GM10847 (cell line): ENCODE data around the gene PTPRD.

Experiments used
- POLR2A ChIP-seq: IDR thresholded peaks from 2 replicates; pipeline ENCODE4 v1.6.1; 2011; ENCODE audit not compliant: insufficient read length; ENCODE audit errors: extremely low read depth

PTPRD gene

GRCh38 chr9:8542537-8542936 lies 2070.3 kb downstream of the PTPRD start:
- TF ChIP-seq POLR2A = no peak

DNA sequence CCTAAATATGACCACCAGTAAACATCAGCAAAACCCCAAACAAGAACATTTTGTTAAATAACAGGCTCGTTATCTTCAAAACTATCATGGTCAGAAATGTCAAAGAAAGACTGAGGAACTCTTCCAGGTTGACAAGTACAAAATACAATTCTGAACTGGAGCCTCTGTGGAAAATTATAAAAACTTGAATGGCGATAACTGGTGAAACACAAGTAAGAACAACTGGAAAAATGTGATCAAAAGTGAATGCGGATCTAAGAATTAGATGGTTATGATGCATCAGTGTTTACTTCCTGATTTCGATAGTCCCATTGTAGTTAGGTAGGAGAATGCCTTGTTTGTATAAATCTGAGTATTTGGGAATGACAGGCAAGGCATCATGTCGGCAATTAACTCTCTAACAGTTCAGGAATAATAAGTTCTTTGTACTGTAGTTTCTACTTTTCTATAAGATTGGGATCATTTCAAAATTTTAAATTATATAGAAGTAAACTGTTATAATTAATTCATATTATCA lies 2073.1 kb downstream of the PTPRD start:
- no peak for TF ChIP-seq POLR2A

DNA sequence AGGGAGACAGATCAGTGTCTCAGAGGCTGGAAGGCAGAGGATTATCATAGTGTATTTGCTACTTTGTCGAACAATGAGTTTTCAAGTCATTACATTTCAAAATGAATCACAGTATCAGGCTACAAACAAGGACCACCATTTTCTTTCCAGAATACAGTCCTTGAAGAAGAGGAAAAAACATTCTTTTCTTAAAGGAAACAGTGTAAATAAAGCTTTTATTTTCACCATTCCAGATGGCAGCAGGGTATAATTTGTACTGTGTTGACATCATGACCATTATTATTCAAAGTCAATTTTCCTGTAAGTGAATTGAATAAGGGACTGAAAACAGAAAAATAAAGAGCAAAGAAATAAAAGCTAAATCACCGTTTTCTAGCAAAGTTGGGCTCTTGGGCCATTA lies 2076.0 kb downstream of the PTPRD start:
- no peak for TF ChIP-seq POLR2A

DNA sequence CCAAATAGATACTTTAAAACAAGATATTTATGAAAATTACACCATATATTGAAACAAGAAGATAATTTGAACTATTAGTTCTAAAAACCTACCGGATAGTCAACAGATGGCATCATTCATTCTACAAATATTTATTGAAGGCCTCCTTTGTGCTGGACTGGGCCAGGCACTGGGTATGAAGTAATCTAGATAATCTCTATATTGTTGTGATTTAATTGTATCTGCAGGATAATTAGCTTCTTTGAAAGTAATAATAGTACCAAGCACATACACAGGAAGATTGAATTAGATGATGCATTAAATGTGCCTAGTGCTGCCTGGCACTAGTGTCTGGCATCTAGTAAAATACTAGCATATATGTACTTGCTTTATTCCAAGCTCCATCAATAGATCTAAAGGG lies 2078.0 kb downstream of the PTPRD start:
- no peak for TF ChIP-seq POLR2A

DNA sequence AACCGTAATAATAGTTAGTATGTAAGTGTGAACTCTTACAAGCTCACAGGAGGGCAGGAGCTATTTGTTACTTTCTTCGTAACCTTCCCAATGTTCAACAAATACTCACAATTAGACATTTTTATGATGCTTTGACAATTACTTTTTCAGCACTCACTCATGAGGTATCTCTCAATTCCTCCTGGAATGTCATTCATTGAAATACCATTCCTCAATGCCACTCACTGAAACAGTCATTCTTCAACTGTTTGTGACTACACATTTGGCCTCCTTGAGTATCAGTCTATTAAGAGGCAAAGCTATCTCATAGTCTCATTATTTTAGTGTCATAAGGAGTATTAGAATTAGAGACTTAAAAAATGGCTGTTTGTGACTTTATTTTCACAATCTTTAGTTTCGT lies 2079.1 kb downstream of the PTPRD start:
- TF ChIP-seq POLR2A = no peak

DNA sequence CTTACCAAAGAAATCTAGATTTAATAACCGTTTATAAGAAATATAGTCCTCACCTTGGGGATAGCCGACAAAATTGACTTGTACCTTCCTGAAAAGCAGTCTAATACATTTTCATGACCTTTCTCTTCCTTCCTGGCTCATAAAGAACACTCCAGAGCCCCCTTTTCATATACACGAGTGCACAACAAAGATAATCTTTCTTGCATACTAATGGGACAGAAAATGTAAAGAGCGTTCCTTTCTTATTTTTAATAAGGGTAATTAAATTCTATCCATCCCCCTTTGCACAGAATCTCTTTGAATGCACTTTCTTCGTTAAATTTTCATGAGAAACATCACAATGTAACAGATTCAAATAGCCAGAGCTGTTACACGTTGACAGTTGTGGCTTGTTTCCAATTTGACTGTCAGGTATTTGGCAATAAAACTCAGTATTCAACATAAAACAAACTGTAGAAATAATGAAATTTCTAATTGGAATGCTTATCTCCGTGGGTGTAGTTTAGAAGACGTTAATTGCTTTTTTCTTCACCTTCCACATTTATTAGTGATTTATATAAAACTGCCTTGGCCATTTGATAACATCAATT lies 2080.9 kb downstream of the PTPRD start:
- TF ChIP-seq POLR2A = no peak

DNA sequence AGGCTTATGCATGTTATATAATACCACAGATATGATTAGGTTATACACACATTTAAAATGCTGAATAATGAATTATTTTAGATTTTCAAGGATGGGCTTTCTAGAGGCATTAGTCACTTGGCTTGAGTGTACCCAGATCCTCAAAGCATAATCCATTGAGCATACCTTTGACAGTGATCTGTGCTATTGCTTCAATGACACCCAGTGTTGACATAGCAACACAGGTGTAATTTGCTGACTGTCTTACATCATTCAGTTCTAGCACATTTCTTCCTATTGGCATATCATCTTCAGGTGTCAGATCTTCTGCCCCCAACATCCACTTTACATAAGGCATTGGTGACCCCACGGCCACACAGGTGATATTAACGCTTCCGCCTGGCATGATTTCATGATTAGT lies 2091.7 kb downstream of the PTPRD start:
- TF ChIP-seq POLR2A = no peak

DNA sequence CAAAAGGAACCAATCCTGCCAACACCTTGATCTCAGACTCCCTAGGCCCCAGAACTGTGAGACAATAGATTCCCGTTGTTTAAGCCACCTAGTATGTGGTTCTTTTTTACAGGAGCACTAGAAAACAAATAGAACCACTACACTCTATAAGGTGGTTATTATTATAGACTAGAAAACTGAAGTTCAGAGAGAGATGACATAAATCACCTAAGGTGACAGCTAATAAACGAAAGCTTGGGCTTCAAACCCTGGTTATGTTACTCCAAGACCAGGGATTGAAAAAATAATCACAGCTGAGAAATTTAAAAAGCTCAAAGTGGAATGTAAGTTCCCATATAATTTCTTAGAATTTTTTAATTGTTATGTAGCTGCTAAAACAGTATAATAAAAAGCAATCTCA lies 2097.1 kb downstream of the PTPRD start:
- TF ChIP-seq POLR2A = no peak

DNA sequence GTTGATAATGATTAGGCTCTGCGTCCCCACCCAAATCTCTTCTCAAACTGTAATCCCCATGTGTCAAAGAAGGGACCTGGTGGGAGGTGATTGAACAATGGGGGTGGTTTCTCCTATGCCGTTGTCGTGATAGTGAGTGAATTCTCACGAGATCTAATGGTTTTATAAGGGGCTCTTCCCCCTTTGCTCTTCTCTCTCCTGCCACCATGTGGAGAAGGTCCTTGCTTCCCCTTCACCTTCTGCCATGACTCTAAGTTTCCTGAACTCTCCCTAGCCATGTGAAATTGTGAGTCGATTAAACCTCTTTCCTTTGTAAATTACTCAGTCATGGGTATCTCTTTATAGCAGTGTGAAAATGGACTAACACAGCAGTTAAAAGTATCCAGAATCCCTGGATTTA lies 2098.0 kb downstream of the PTPRD start:
- TF ChIP-seq POLR2A = no peak

DNA sequence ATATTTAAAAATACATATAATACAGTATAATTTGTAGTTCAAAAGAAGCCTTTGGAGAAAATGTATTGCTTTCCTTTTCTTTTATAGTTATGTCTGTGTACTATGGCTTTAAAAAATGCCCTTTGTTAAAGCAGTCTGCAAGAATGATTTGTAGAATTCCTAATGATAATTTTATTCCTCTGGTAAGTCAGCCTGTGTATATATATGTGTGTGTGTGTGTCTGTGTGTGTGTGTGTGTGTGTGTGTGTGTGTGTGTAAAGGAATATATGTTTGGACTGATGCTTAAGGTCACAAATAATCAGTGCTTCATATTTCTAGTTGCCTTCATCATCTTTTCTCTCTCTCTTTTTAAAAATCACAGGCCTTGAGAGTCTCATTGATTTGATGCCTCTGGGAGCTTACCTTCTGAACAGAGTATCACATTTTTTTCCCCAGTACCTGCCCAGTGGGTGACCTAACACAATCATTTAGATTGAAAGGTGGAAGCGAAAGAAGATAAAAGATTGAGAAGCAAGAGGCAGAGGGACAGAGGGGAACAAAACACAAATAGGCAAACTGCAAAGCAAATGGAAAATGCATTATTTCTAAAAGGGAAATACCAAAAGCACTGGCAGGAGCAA lies 2104.0 kb downstream of the PTPRD start:
- TF ChIP-seq POLR2A = no peak

DNA sequence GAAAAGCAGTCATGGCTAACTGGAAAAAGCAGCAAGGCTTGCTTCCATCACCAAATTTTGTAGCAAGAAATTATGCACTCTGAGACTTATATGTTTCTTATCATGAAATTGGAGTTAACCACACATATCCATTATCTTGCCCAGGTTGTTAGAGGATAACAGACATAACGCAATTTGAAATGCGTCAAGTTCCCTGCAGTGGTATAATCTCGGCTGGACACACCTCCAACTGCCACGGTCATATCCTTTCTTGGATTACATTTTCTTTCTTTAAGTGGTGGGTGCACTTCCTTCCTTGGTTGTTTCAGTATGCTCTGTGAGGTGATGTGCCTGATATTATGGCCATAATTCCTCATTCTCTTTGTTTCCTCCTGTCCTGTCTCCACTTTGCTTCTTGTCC lies 2118.2 kb downstream of the PTPRD start:
- no peak for TF ChIP-seq POLR2A

- no peak for TF ChIP-seq POLR2A
These were observed 2120.1 kb downstream of the PTPRD start for GRCh38 chr9:8492679-8493078.

DNA sequence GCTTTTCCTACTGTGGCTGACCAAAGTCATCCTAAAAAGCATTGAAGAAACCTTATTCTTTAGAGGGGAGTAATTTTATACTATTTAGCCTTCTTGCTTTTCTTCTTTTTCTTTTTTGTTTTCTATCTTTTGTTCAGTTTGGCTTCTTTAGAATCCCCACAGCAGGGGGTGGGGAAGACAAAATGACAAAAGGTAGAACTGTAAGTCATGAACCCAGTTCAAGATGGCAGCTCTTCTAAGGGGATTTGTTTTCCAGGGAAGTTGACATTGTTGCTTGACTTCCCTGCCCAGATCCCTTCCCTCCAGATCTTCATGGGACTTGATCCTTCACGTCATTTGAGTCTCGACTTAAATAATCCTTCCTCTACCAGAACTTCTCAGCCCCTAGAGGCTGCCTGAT lies 2120.8 kb downstream of the PTPRD start:
- TF ChIP-seq POLR2A = no peak

DNA sequence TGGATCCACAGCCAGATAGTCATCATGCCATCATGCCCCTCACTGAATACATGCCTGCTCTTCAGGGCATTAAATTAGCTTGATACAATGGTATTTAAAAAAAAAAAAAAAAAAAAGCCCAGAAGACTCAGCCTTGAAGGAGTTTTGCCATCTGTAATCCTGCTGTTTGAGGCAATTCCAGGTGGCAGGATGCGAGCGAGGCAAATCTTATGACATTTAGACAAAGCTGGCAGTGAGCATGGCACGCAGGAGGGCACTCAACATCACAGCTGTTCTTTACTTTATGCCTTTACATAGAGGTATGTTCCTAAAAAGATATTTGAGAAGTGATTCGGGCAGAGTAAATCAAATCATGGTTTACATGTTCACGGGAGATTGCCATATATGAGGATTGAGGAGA lies 2121.2 kb downstream of the PTPRD start:
- TF ChIP-seq POLR2A = no peak

DNA sequence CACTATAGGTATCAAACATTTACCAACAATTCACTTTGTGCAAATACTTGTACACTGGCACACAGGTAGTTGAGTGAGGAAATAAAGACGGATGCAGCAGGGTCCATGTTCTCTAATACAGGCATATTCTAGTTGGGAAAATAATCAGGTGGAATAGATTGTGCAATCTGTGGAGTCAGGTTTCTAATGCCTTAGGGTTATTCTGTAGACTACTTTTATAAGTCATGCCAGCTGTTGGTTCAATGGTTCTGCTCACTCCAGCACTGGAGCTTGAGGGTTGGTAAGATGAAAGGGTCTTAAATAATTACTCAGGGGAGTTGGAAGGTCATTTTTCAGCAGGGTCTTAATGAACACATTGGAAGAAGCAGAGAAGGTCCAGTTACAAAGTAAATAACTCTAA lies 2123.0 kb downstream of the PTPRD start:
- TF ChIP-seq POLR2A = no peak

GRCh38 chr9:8486095-8486494 lies 2126.7 kb downstream of the PTPRD start:
- TF ChIP-seq POLR2A = no peak

DNA sequence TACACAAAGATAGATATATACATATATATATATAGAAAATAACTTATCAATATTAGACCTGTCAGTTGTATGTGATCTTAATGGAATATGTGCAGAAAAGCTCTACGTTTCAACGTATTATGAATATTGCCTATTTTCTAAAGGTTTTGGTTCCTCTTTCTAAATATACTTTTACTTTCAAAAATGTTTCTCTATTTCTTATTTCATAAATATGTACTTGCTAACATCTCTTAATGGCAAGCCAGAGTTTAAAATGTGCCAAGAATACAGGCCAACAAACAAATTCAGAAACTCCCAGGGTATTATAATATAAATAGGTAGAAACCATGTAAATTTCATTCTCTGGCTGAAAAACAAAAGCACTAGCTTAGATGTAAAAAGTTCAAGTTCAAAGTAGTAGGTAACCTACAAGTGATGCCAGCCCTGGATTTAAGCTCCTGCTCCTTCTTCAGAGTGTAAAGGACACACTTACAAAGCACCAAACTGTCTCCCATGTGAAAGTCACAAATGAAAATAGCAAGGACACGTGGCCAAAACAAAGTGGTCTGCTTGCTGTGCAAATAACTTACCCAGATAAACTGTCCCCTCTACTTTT lies 2128.1 kb downstream of the PTPRD start:
- TF ChIP-seq POLR2A = no peak
